GM12864 (cell line): Measurements from ENCODE around the gene NOX5.
"Not testable (repeated sequence)": the region's sequence is repeated elsewhere in the genome, so short reads cannot be mapped to it uniquely, and the experiment has no call there.

Experiments
- DNase-seq: peaks from one replicate; pipeline ENCODE4 v3.0.0-alpha.2; 2011; ENCODE audit warnings: low read depth
- H3K4me3 ChIP-seq: 2 replicates; pipeline ENCODE4 v1.5.1; 2011; ENCODE audit warnings: mild to moderate bottlenecking, low read depth, low read length, control low read depth
- CTCF ChIP-seq: IDR thresholded peaks from 2 replicates; pipeline ENCODE4 v1.5.1; 2011; ENCODE audit warnings: low read depth, mild to moderate bottlenecking, moderate library complexity, low read length, control low read depth, inconsistent platforms; ENCODE audit errors: missing control alignments

The NOX5 gene

GRCh38 chr15:69014454-69014853 is at the start of gene NOX5:
NOX5 (plus strand) TSS chr15:69014695; CDS start chr15:69014736, 41 bp downstream.
- no peak for DNase-seq
- TF ChIP-seq CTCF: no peak
- H3K4me3 ChIP-seq: no peak within 1 kb of the TSS

GRCh38 chr15:68966996-68967395 is 47.5 kb upstream of the NOX5 start:
- no peak for TF ChIP-seq CTCF
- H3K4me3 ChIP-seq: no peak overlapping the region
- DNase-seq: no peak

- no peak for TF ChIP-seq CTCF
- no peak for DNase-seq
- H3K4me3 ChIP-seq: no peak overlapping the region
These were observed 46.5 kb upstream of the NOX5 start for GRCh38 chr15:68967948-68968347.

GRCh38 chr15:68969298-68969697 is 45.2 kb upstream of the NOX5 start:
- no peak for TF ChIP-seq CTCF
- no peak overlapping the region for H3K4me3 ChIP-seq
- no peak for DNase-seq

GRCh38 chr15:68972201-68973065 is 42.1 kb upstream of the NOX5 start:
- no peak for TF ChIP-seq CTCF
- DNase-seq: no peak
- H3K4me3 ChIP-seq: no peak overlapping the region

GRCh38 chr15:68975651-68976160 is 38.8 kb upstream of the NOX5 start:
- not testable (repeated sequence) for DNase-seq

GRCh38 chr15:68977426-68977825 is 37.1 kb upstream of the NOX5 start:
- H3K4me3 ChIP-seq, DNase-seq: not testable (repeated sequence)

More at GRCh38 chr15:68975651-68976160, 38.8 kb upstream of the NOX5 start:
- not testable (repeated sequence) for H3K4me3 ChIP-seq

GRCh38 chr15:68979006-68979405 is 35.5 kb upstream of the NOX5 start:
- no peak overlapping the region for H3K4me3 ChIP-seq
- TF ChIP-seq CTCF: no peak
- DNase-seq: no peak
